Erythroblast (primary cell): ENCODE measurements around the gene VRK2.

Experiments
- GATA1 ChIP-seq: IDR thresholded peaks from 2 replicates; pipeline ENCODE4 v1.6.1; 2011; ENCODE audit warnings: low read depth, mild to moderate bottlenecking, control low read depth, low read length, moderate library complexity
- POLR2A ChIP-seq: IDR thresholded peaks from 2 replicates; pipeline ENCODE4 v1.6.1; 2011; ENCODE audit warnings: mild to moderate bottlenecking, low read length

DNA sequence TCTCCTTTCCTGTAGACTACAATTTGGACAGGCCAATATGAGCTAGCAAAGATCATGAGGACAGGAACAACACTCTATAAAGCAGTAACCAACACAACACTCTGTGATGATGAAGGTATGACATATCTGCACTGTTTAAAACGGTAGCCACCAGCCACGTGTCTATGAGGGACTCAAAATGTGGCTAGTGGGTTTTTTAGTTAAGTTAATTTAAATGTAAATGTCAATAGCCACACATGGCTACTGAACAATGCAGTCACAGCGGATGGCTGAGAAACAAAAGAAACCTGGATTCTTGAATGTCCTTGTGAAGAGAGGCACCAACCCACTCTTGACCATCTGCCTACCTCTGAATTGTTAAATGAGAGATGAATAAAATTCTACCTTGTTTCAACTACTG is 160.6 kb downstream of the VRK2 start:
- no peak for TF ChIP-seq POLR2A
- TF ChIP-seq GATA1 = no peak
